CD4-positive, alpha-beta T cell (primary cell): ENCODE measurements around the gene TNFRSF6B. TPM values are rescaled to one million over a fixed set of nuclear protein-coding genes. Genes with fewer than 3 reads are reported as not detected.

Experiments used
- ATAC-seq: fragments of 200-7000 bp; cut with Tn5 transposase; one replicate; pipeline ENCODE4 v1.10.0; 2022; ENCODE audit warnings: mild to moderate bottlenecking; ENCODE audit not compliant: poor library complexity
- CTCF ChIA-PET: fragments of 350-600 bp; sonication (Branson Sonifier 250); formaldehyde crosslinking; loops from one replicate; lab custom pipeline; 2021; ENCODE audit warnings: antibody characterized with exemption, inconsistent platforms; lab: Charles Lee
- POLR2A ChIA-PET: fragments of 350-600 bp; sonication (Branson Sonifier 250); formaldehyde crosslinking; loops from one replicate; lab custom pipeline; 2021; ENCODE audit warnings: antibody characterized with exemption, inconsistent platforms; lab: Charles Lee
- DNase-seq, 14 experiments: peaks; one replicate each; pipeline ENCODE4 v3.0.0-alpha.2; 2013 to 2020; ENCODE audit warnings: mixed read lengths in 2 of 14
- H3K27ac ChIP-seq, 2 donors: one replicate each; pipeline versions ENCODE4 v1.5.1 to v1.7.0; 2013; ENCODE audit warnings: low read length in 2 of 2, low read depth in 1 of 2, mild to moderate bottlenecking in 1 of 2
- H3K27me3 ChIP-seq, 2 experiments: 1 replicate in 1 of 2; 2 replicates in 1 of 2; pipeline versions ENCODE4 v1.6.1 to v1.7.0; 2013; ENCODE audit warnings: low read length in 2 of 2, control low read depth in 1 of 2, mild to moderate bottlenecking in 1 of 2, moderate library complexity in 1 of 2; ENCODE audit not compliant: insufficient read depth in 2 of 2, control insufficient read depth in 1 of 2
- H3K36me3 ChIP-seq: one replicate; pipeline ENCODE4 v1.6.1; 2013; ENCODE audit warnings: low read length, control low read depth; ENCODE audit not compliant: insufficient read depth
- H3K4me1 ChIP-seq: one replicate; pipeline ENCODE4 v1.6.1; 2013; ENCODE audit warnings: low read length, control low read depth; ENCODE audit not compliant: insufficient read depth
- H3K4me3 ChIP-seq: one replicate; pipeline ENCODE4 v1.5.1; 2013; ENCODE audit warnings: mild to moderate bottlenecking, low read length, moderate library complexity
- H3K9me3 ChIP-seq, 2 experiments: 1 replicate in 1 of 2; 2 replicates in 1 of 2; pipeline versions ENCODE4 v1.6.1 to v1.7.0; 2013; ENCODE audit warnings: low read length in 2 of 2, mild to moderate bottlenecking in 2 of 2, control low read depth in 1 of 2, moderate library complexity in 1 of 2; ENCODE audit not compliant: control insufficient read depth in 1 of 2, insufficient read depth in 1 of 2
- H3K27ac Mint-ChIP-seq: one replicate; pipeline ENCODE4 v1.8.0; 2020; ENCODE audit warnings: mixed read lengths
- H3K27me3 Mint-ChIP-seq: one replicate; pipeline ENCODE4 v1.8.0; 2021; ENCODE audit warnings: mixed read lengths
- H3K36me3 Mint-ChIP-seq: one replicate; pipeline ENCODE4 v1.8.0; 2021; ENCODE audit warnings: low read depth, mixed read lengths
- H3K4me1 Mint-ChIP-seq: one replicate; pipeline ENCODE4 v1.8.0; 2021; ENCODE audit warnings: low read depth, mixed read lengths
- H3K4me3 Mint-ChIP-seq: one replicate; pipeline ENCODE4 v1.8.0; 2020; ENCODE audit warnings: mild to moderate bottlenecking, mixed read lengths
- H3K9me3 Mint-ChIP-seq: one replicate; pipeline ENCODE4 v1.8.0; 2020; ENCODE audit warnings: mixed read lengths
- intact Hi-C, 2 experiments: fragments of 100-400 bp; cut with DNase I in 1 of 2; cut with micrococcal nuclease in 1 of 2; formaldehyde crosslinking; loops; one replicate each; pipeline versions ENCODE4 v1.15.1 to v1.9.0; 2023 to 2025; cut with DNase I, micrococcal nuclease
- total RNA-seq, 174 experiments: library from RNA in 2 of 174; stranded (reverse) in 2 of 174; gene quantifications; one replicate each; pipeline ENCODE4 v1.2.3 and lab custom pipeline; 2021 to 2026
- TF ChIP-seq, protein P1 (sequence below): fragments of 200-600 bp; IDR thresholded peaks from one replicate; pipeline ENCODE4 v1.8.0; 2022; ENCODE audit warnings: antibody characterized with exemption, mild to moderate bottlenecking

TNFRSF6B gene
- total RNA-seq, 2 experiments from 2014 or later, result 2.5 to 2.6 TPM

DNA sequence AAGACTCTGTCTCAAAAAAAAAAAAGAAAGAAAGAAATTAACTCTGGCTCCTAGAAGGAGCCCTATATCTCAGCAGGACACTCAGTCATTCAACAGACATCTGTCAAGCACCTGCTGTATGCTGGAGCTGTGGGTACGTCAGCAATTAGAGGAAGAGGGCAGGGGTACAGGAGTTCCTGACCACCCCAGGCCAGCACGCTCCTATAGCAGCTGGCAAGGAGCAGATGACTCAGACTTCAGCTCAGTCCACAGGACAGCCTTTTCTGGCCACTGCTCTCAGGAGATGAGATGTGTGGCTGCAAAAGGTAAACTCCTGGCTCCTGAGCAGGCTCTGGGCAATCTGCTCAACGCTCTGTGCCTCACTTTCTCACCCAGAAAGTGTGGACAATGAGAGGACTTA, 40.0 kb upstream of the TNFRSF6B start:
- Mint-ChIP-seq H3K36me3 (peaks cover 20% of the 10 kb centered on the region), H3K27ac (no peak overlapping the region), H3K9me3 (no peaks in the 10 kb centered on the region), H3K27me3 (no peaks in the 10 kb centered on the region), H3K4me3 (peak overlapping the region; percentile 98), H3K4me1 (peaks cover 44% of the 10 kb centered on the region)
- intact Hi-C loops, result loop anchor here (5.0 to 10.0 kb wide), 5 partner anchors 78 to 601 kb away; partner anchors contain the start of genes ABHD16B (in 1 of the 2), LIME1 (in 1 of the 2), PCMTD2 (in 1 of the 2) and SLC2A4RG (in 1 of the 2)
- Histone ChIP-seq H3K9me3 (no peaks in the 10 kb centered on the region), H3K27ac (no peak overlapping the region), H3K27me3 (no peaks in the 10 kb centered on the region), H3K4me1 (peaks cover 58% of the 10 kb centered on the region), H3K36me3 (no peaks in the 10 kb centered on the region), H3K4me3 (no peak overlapping the region)
- ChIA-PET POLR2A (interaction anchor here (0.6 kb wide), 1 partner anchor 65 kb away, joined by 3 read pairs; no protein-coding TSS in a partner anchor), CTCF (interaction anchor here (1.0 kb wide), 1 partner anchor 14 kb away, joined by 4 read pairs; no protein-coding TSS in a partner anchor)
- TF ChIP-seq, protein P1, sequence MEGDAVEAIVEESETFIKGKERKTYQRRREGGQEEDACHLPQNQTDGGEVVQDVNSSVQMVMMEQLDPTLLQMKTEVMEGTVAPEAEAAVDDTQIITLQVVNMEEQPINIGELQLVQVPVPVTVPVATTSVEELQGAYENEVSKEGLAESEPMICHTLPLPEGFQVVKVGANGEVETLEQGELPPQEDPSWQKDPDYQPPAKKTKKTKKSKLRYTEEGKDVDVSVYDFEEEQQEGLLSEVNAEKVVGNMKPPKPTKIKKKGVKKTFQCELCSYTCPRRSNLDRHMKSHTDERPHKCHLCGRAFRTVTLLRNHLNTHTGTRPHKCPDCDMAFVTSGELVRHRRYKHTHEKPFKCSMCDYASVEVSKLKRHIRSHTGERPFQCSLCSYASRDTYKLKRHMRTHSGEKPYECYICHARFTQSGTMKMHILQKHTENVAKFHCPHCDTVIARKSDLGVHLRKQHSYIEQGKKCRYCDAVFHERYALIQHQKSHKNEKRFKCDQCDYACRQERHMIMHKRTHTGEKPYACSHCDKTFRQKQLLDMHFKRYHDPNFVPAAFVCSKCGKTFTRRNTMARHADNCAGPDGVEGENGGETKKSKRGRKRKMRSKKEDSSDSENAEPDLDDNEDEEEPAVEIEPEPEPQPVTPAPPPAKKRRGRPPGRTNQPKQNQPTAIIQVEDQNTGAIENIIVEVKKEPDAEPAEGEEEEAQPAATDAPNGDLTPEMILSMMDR, result no peak
- DNase-seq (no peak), ATAC-seq (no peak)

DNA sequence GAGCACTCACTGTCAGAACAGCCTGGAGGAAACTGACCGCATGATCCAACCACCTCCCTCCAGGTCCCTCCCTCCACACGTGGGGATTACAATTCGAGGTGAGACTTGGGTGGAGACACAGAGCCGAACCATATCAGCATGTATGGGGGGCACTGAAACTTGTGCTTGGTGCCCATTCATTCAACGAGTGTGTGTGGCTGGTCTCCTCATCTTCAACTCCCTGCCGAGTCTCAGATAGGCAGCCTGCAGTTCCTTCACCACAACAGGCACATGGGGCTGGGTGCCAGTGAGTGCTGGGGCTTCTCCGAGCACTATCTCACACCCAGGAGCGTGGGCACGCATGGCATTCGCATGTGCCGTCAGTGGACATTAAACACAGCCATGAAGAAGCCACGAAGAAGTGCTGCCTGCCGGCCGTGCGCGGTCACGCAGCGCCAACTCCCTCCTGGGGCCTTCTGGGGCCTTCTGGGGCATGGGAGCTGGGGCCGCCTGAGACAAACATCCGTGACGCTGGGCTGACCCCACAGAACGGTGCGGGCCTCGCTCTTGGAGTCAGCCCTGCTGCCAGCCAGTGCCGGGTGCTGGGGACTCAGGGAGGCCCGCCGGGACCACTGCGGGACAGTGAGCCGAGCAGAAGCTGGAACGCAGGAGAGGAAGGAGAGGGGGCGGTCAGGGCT, 39.1 kb upstream of the TNFRSF6B start:
- intact Hi-C loops, result loop anchor here (5.0 to 10.0 kb wide), 5 partner anchors 77 to 600 kb away; partner anchors contain the start of genes ABHD16B (in 1 of the 2), LIME1 (in 1 of the 2), PCMTD2 (in 1 of the 2) and SLC2A4RG (in 1 of the 2)
- DNase-seq, result no peak
- Histone ChIP-seq H3K9me3 (no peaks in the 10 kb centered on the region), H3K4me1 (peaks cover 48% of the 10 kb centered on the region), H3K27me3 (no peaks in the 10 kb centered on the region), H3K27ac (peak overlapping the region in 1 of 2 donors; percentile 87), H3K36me3 (peaks cover 6% of the 10 kb centered on the region), H3K4me3 (peak overlapping the region; percentile 76)
- TF ChIP-seq, protein P1, result no peak
- peak overlapping the region; percentile 98 for H3K4me3 Mint-ChIP-seq
- no peak for ATAC-seq
- H3K9me3 Mint-ChIP-seq, result no peaks in the 10 kb centered on the region
- H3K27ac Mint-ChIP-seq, result peak overlapping the region; percentile 96
- ChIA-PET POLR2A (interaction anchor here (1.0 to 1.8 kb wide), 17 partner anchors 8 to 323 kb away, joined by 3 to 32 read pairs (median 5); partner anchors contain the start of genes ARFRP1, GMEB2, HELZ2 and LIME1), CTCF (interaction anchor here (1.2 to 1.8 kb wide), 4 partner anchors 15 to 207 kb away, joined by 4 to 7 read pairs (median 5); no protein-coding TSS in a partner anchor)
- H3K4me1 Mint-ChIP-seq, result peaks cover 38% of the 10 kb centered on the region
- H3K36me3 Mint-ChIP-seq, result peaks cover 20% of the 10 kb centered on the region
- no peaks in the 10 kb centered on the region for H3K27me3 Mint-ChIP-seq

DNA sequence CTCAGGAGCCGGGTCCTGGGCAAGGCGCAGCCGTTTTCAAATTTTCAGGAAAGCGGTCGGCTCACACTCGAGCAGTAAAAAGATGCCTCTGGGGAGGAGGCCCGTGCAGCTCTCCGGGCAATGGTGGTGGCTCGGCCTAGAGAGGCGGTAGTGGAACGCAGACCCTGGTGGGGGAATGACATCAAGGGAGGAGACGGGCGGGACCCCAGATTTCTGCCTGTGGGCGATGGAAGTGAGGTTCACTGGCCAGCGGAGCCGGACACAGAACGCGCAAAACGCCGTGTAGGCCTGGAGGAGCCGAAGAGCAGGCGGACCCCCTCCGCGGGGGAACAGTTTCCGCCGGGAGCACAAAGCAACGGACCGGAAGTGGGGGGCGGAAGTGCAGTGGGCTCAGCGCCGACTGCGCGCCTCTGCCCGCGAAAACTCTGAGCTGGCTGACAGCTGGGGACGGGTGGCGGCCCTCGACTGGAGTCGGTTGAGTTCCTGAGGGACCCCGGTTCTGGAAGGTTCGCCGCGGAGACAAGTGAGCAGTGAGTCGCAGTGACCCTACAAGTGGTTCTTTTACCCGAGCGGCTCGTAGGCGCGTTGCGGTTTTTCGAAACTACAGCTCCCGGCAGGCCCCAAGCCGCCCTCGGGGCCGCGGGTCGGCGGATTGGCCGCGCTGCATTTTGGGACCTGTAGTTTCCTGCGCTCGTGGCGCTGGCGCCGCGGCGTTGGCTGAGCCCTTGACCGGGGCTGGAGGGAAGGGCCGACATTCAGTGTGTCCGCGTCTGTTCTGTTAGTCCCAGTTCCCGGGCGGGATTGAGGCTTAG, 38.3 kb upstream of the TNFRSF6B start, which contains the start of gene RTEL1:
Gene RTEL1 (plus strand): TSS at position 376 of the 812 bp plus-strand sequence. CDS start 1,091 bp downstream, outside the sequence.
- Mint-ChIP-seq H3K36me3 (peaks cover 21% of the 10 kb centered on the region), H3K4me3 (peak within 1 kb of the TSS; percentile 98), H3K4me1 (peaks cover 38% of the 10 kb centered on the region), H3K27ac (peak within 1 kb of the TSS; percentile 96), H3K9me3 (no peaks in the 10 kb centered on the region), H3K27me3 (no peaks in the 10 kb centered on the region)
- ATAC-seq (peak; percentile 83), DNase-seq (peak; percentile 77 to 93 (median 86))
- peak within 1 kb of the TSS; percentile 76 for H3K4me3 ChIP-seq
- H3K4me1 ChIP-seq, result peaks cover 47% of the 10 kb centered on the region
- TF ChIP-seq, protein P1, result no peak
- H3K27ac ChIP-seq, result peak within 1 kb of the TSS; percentile 56 to 87
- POLR2A ChIA-PET, result interaction anchor here (0.7 to 1.8 kb wide), 23 partner anchors 9 to 1007 kb away, joined by 3 to 32 read pairs (median 4); partner anchors contain the start of genes ARFRP1, GMEB2, HELZ2 and LIME1
- no peaks in the 10 kb centered on the region for H3K27me3 ChIP-seq
- H3K9me3 ChIP-seq, result no peaks in the 10 kb centered on the region
- intact Hi-C loops, result loop anchor here (1.0 to 10.0 kb wide), 11 partner anchors 15 to 599 kb away; partner anchors contain the start of genes ARFRP1 (in 2 of the 2), ABHD16B (in 1 of the 2), LIME1 (in 1 of the 2) and PCMTD2 (in 1 of the 2)
- CTCF ChIA-PET, result interaction anchor here (0.6 to 1.8 kb wide), 8 partner anchors 16 to 380 kb away, joined by 3 to 7 read pairs (median 4); no protein-coding TSS in a partner anchor
- H3K36me3 ChIP-seq, result peaks cover 13% of the 10 kb centered on the region
